HK-2 (cell line): ENCODE data around the gene PYM1.
"Not testable (repeated sequence)": the region's sequence is repeated elsewhere in the genome, so short reads cannot be mapped to it uniquely, and the experiment has no call there.

ENCODE experiments used
- DNase-seq: peaks from one replicate; pipeline ENCODE4 v3.0.0-alpha.2; 2018; ENCODE audit not compliant: unreplicated experiment

The PYM1 gene

DNA sequence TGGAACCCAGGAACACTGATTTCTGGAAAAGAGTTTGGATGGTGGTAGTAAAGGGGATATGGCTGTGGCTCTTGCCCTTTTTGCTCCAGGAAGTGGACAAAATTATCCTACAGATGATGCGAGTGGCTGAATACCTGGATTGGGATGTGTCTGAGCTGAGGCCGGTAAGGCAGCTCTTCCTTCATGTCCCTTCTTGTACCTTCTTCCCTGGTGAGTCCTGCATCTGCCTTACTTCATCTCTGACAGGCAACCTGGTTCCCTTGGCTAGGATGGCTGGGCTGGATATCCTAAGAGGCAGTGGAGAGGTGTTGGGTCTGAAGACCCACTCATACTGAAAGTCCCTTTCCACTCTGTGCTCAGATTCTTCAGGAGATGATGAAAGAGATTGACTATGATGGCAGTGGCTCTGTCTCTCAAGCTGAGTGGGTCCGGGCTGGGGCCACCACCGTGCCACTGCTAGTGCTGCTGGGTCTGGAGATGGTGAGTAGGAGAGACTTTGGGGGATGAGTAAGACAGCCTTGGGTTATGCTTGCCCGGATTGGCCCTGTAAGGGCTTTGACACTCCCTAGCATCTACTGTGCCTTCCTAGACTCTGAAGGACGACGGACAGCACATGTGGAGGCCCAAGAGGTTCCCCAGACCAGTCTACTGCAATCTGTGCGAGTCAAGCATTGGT is 11.3 kb upstream of the PYM1 start:
- DNase-seq: no peak

DNA sequence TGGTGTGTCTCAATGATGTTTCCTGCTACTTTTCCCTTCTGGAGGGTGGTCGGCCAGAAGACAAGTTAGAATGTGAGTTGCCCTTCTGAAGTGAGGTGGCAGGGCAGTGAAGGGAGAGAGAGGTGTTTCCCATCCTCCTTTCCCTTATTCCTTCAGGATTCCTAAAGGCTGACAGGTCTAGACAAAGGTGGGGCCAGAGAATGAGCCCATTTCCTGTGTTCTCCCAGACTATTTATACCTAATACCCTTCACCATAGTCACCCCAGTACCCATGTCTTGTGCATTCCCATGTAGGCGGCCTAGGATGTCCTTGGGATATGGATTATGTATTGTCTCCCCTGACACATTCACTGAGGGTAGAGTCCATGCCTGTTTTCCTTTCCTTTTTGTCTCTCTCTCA is 10.3 kb upstream of the PYM1 start:
- DNase-seq: no peak

DNA sequence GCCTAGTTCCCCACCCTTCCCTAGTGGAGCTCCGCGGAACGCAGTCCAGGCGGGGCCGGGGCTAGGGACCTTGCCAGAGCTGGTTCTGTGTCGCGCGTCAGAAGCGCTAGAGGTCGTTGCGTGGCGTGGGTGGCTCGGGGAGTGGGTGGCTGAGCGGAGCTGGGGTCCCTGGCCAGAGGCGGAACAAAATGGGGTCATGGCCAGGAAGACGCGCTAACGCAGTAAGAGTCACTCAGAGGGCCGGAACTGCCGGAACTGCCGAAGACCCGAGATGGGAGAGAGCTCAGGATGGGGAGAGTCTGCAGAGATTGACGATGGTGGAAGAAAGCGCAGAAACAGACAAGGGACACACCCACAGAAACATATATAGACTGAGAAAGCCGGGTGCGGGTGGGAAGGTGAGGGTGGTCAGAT is 8.1 kb upstream of the PYM1 start:
- no peak for DNase-seq

DNA sequence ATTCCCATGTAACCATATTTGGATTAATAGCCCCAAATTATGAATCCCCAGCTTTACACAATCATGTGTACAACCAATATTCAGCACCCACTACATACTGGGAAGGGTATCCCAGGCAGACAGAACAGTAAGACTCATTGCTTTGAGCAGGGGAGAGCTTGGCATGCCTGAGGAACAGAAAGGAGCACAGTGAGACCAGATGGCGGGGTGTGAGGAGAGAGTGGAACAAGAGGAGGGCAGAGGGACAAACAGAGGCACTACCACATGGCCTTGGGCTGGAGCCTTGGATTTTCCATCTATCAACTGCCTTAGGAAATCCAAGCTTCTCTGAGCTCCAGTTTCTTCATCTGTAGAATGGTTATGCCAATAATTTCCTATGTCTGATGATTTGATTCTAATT is 7.1 kb upstream of the PYM1 start:
- DNase-seq: no peak

DNA sequence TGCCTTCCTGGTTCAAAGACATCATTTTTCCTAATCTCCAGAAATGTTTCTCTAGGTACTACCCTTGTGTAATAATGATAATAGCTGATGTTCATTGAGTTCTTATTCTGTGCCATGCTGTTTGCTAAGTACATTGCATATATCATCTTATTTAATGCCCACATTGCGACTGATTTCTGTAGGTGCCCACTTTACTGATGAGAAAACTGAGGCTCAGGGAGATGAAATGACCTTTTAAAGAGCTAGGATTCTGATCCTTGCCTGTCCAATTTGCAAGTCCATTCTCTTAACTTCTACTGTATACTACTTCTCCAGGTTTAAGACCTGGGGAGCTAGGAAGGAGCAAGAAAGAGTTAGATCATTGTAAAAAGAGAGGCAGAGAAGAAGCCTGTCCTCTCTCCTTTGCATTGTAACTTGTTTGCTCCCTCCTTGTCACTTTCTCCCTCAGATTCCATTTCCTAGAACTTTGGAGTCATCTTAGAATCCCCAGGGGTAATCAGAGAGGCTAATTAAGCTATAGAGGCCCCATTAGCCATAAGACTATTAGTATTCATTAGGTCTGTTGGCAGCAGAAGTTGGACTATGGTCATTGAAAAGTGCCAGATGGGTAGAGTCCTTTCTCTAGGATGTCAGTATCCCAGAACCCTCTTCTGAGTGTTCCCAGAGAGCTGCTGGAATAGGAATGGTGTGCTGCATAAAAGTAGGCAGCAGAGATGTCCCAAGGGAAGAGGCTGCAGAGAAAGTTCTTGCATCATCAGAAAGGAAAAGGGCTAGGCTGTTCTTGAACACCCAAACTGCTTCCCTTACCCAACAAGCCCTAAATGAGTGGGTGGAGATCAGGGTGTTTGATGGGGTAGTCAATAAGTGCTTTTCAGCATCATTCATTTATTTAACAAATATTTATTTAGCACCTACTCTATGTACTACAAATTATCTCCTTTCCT is 6.4 kb upstream of the PYM1 start:
- DNase-seq: no peak

DNA sequence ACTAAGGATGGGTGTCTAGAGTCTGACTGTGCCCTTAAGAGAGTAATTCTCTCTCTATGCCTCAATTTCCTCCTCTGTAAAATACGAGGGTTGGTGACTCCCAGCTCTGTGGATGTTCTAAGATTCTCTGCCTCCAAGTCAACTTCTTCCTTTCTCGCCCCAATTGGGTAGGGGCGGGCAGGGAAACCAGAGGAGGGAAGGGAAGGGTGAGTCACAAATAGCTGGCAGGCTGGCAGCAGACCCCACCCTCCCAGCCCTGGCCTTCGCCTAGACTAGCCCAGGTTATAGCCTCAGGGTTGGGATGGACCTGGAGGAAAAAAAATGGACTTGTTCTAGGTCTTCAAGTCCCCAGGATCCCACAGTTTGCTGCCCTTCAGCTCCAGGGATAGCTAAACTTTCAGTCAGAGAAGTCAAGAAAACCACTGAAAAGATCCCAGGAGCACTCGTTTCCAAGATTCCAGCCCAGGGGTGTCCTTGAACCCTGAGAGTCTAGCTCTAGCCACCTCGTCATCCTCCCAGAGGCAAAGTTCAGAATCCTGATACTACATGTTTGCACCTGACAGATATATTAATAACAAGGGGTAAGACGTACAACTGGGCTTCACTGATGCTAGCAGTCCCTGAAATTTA is 5.6 kb upstream of the PYM1 start:
- no peak for DNase-seq

DNA sequence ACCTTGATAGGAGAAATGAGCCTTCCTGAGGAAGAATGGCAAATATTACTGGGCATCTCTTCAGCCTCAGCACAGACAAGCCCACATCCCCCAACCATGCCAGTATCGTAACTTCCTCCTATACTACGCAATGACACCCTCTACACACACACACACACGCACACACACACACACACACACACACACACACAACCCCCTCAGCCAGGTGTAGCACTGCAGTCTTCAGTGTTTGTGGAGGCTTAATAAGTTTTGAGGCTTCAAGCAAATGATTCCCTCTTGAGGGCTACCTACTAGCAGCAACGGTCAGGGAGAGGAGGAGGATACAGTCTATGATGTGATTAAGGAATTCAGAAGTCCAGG is 4.8 kb upstream of the PYM1 start:
- DNase-seq: no peak

DNA sequence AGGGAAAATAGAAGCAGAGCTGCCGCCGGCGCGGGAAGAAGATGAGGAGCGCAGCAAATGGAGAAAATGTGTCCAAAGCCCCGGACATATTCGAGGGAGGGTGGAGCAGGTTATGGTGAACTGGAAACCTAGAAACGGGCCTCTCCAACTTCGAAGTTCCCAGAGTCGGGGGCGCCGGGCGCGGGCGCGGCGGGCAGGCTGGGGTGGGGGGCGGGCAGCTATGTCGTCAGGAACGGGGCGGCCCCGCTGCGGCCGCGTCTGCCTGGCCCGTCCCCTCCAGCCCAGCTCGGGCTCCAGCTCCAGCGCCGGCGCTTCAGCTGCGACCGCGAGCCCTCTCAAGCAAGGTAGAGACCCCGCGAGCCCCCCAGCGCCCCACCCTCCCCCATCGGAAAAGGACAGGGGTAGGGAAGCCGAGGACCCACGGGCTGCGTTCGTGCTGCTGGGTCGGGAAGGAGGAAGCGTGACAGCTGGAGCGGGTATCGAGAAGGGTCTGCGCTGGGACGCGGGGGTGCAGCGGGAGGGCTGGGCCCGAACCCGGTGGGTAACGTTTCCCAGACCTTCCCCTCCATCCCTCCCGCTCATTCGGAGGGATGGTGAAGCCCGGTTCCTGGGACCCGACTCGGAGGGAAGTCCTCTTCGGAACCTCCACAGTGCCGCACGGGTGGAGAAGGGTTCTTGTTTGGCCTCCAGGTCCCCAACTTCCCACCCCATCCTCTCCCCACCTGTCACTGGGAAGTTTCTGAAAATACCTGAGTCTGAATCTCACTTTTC is 4.3 kb upstream of the PYM1 start:
- DNase-seq: peak; percentile 38

DNA sequence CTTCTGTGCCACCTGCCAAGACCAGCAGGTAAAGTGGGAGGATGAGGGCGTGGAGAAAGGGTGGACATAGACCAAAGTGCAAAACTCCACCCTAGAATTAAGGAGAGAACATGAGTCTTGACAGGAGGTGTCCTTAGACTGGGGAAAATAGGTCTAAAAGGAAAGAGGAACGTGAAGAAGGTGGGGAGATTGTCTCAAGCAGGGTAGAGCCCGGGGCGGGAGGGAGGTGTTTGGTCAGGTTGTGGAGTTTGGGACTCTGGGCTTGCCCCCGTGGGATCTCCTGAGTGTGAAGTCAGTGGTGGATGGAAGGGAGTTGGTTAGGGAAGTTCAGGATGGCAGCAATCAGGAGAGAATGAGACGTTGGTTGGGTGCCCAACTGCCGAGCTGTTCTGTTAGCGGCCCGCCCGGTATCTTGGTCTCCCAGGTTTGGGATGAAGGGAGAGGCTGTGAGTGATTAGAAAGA is 3.7 kb upstream of the PYM1 start:
- DNase-seq: no peak

DNA sequence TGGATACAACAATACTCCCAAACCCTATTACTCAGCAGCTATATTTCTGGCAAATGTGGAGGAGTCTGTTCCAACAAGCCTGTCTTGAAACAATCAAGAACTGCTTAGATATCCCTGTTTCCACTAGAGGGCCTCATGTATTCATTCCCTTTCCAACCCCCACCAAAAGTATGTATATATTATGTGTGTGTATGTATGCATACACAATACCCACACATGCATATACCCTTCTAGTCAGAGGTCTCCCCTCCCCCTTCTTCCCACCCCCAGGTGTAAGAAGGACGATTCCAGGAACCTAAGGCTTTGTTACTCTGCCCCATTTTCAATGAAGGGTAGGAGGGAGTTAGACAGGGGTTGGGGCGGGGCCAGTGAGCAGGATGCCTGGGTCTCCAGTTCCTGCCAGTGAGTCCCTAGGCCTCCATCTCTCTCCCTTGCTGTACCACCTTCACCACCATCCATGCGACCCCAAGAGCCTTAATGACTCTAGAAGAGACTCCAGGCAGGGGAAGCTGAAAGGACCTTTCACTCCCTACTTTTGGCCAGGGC is 3.1 kb upstream of the PYM1 start, which contains the start of gene DGKA:
Gene DGKA (plus strand): TSS at position 392 of the 546 bp plus-strand sequence. CDS start 5,342 bp downstream, outside the sequence.
- no peak for DNase-seq

DNA sequence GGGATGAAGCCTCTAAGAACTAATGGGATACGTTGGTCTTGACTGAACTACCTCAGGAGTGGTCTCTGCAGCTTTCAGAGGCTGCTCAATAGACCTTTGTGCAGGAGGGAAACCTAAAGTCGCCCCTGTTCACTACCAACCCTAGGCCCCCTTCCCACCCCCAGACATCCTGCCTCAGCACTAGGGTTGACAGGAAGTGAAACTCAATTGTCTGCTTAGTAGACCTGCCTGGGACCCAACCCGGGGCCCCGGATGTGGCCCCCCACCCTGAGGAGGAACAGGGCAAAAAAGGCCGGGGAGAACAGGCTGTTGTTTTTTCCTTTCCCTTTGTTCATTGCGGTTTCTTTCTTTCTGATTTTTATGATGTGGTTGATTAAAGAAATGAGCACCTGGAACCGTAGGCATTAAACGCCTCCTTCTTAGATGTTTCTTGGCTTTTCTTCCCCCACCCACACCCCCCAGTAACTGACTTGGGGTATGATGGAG is 1.7 kb upstream of the PYM1 start:
- DNase-seq: no peak

DNA sequence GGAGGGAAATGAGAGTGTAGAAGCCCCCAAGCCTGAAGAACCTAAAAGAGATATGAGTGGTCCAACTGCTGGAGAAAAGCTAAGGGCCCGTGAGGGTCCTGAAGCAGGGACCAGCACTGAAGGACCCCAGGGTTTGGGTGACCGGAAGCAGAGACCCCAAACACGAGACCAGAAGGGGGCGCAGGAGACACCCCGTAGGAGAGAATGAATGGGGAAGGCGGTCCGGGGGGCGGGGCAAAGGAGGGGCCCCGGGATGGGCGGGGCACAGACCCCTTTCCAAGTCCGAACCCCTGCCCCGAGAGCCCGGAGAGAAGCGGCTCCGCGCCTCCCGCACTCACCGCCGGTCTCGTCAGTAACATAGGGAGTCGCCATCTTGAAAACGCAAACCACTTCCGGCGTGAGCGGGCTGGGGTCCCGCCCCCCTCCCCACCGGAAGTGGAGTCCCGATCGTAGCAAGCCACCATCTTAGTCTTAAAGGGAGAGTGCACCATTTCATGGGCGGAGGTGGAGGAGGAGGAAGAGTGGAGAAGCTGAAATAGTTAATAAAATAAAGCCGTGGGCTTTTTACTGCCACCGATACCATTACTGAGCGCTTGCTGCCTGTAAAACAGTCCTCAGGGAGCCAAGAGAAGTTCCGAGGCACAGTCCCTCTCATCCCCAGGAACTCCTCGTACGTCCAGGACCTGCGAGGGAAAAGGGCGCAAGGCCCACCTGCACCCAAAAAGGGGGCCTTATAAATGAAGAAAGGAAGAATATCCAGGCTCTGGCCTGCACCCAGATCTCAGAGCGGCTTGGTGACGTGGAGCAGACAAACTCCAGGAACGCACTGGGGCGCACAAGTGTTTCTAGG is 731 bp downstream of the PYM1 start:
- peak; percentile 88 for DNase-seq

DNA sequence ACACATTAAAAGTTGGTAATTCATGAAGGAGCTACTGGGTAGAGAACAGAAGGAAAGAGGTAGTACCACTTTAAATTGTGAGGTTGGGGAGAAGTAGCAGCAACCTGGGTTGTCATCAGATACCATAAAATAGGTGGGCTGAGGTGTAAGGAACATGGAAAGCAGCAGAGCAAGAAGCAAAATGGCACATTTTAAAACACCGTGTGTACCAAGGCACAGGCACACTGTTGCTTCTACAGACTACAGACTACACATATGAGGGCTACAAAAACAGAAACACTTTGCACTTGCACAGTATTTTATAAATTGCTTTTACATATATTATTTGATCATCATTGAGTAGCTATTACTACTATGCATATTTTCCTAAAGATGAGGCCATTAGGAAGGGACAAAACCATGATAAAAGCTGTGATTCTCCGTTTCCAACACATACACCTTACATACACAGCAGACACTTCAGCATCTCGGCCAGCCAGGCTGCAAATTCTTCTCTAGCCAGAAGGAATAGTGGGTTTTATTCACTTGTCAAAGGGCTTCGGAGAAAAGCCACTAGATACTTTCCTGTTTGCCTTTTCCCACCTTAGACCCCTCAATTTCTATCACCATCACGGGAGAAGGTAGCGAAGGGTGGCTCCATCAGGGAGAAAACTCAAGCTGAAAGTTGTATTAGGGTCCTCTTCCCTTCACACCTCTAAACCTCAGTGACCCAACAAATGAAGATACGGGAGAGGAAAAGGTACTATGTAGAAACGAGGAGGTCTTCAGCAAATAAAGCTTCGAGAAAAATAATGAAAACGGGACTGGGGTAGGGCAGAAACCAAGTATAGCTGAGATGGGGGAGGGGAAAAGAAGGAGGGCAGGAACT is 1.6 kb downstream of the PYM1 start:
- no peak for DNase-seq

DNA sequence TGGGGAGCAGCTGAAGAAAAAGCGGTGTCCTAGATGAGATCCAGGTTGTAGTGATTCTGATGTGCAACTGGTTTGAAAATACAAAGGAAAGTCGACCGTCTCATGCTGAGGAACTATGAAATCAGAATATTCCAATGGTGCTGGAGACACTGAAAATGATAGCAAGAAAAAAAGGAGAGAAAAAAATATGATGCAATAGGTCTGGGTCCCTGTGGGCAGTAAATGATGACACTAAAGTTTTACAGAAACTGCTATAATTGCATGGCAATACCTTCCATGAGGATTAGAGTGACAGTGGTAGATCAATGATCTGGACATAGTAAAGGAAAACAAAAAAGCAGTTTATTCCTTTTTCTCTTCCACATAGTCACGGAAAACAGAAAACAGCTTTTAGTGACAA is 2.3 kb downstream of the PYM1 start:
- no peak for DNase-seq

DNA sequence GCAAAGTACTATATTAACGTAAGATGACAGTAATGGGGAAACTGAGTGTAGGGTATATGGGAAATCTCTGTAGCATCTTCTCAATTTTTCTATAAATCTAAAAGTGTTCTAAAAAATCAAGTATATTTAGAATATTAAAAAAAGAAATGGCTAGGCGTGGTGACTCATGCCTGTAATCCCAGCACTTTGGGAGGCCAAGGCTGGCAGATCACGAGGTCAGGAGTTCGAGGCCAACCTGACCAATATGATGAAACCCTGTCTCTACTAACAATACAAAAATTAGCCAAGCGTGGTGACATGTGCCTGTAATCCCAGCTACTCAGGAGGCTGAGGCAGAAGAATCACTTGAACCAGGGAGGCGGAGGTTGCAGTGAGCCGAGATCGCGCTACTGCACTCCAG is 4.0 kb downstream of the PYM1 start:
- DNase-seq: not testable (repeated sequence)

DNA sequence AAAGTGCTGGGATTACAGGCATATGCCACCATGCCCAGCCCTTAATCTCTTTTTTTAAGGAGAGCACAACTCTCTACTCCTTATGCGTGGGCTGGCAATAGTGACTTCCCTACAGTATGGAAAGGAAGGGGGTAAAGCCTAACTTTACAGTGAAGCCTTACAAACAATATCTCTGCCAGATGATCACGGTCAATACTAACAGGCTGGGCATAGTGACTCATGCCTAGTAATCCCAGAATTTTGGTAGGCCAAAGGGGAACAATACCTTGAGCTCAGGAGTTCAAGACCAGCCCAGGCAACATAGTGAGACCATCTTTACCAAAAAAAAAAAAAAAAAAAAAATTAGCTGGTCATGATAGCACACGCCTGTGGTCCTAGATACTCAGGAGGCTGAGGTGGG is 5.6 kb downstream of the PYM1 start:
- no peak for DNase-seq

DNA sequence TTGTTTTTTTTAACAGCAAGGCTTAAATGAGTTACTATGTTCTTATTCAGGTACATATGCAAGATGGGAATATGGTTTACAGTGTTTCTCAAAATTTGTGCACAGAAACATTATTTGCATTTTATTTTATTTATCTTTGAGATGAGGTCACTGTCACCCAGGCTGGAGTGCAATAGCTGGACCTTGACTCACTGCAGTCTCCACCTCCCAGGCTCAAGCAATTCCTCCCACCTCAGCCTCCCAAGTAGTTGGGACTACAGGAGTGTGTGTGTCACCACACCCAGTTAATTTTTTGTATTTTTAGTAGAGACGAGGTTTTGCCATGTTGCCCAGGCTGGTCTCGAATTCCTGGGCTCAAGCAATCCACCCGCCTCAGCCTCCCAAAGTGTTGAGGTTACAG is 8.7 kb downstream of the PYM1 start:
- DNase-seq: peak; percentile 53

DNA sequence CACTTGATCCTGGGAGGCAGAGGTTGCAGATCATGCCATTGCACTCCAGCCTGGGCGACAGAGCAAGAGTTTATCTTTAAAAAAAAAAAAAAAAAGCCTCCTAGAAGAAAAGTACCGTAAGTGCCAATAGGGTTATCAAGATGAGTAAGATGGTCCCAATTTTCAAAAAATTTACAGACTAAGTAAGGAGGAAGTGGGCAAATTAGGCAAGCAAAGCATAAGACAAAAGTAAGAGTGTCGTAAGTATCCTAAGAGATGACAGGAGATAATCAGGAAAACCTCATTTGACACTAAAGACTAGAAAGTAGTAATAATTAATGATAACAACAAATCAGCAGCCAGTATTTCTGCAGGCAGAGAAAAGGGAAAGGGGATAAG is 12.2 kb downstream of the PYM1 start:
- no peak for DNase-seq

DNA sequence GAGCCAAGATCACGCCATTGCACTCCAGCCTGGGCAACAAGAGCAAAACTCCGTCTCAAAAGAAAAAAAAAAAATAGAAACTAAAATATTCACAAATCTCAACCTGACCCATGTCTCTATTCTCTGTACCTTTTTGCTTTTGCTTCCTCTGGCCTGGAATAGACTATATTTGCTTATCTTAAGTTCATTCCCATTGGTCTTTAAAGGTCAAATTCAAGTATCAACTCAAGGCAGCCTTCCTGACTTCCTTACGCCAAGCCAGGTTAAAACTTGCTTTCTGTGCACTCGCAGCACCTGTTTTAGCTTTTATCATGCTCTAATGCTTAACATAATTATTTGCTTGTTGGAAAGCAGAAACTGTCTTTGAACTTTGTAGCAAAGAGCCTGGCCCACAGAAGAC is 14.8 kb downstream of the PYM1 start:
- no peak for DNase-seq

DNA sequence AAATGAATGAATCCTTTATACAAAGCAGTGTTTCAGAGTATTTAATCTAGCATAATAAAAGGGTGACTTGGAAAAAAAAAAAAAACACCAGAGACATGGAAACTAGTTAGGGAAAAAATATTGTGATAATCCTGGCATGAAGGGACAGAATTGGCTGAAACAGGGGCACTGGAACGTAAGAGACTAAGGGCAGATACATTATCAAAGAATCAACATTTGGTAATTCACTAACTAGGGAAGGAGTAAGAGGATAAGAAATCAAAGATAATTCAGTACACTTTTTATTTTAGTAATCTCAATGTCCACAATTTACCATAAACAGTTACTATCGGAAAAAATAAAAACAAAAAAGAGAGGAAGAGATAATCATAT is 18.2 kb downstream of the PYM1 start:
- DNase-seq: no peak
